Mesothelial cell of epicardium (in vitro differentiated cells): ENCODE results near the gene XIST. TPM values are rescaled to one million over a fixed set of nuclear protein-coding genes. Genes with fewer than 3 reads are reported as not detected.
"Not testable (repeated sequence)": the region's sequence is repeated elsewhere in the genome, so short reads cannot be mapped to it uniquely, and the experiment has no call there.

Source experiments
- DNase-seq, 2 experiments: peaks; one replicate each; pipeline ENCODE4 v3.0.0; 2021; ENCODE audit warnings: low spot score in 2 of 2; ENCODE audit not compliant: unreplicated experiment in 2 of 2
- H3K27ac Mint-ChIP-seq: 2 replicates; pipeline ENCODE4 v1.8.0; 2021; ENCODE audit warnings: mixed read lengths
- H3K27me3 Mint-ChIP-seq: 2 replicates; pipeline ENCODE4 v1.8.0; 2021; ENCODE audit warnings: low read depth, mixed read lengths
- H3K36me3 Mint-ChIP-seq: 2 replicates; pipeline ENCODE4 v1.8.0; 2021; ENCODE audit warnings: mixed read lengths
- H3K4me1 Mint-ChIP-seq: 2 replicates; pipeline ENCODE4 v1.8.0; 2021; ENCODE audit warnings: mixed read lengths
- H3K4me3 Mint-ChIP-seq: 2 replicates; pipeline ENCODE4 v1.8.0; 2021; ENCODE audit warnings: mild to moderate bottlenecking, moderate library complexity, mixed read lengths
- H3K9me3 Mint-ChIP-seq: 2 replicates; pipeline ENCODE4 v1.8.0; 2021; ENCODE audit warnings: mixed read lengths
- CTCF ChIP-seq: fragments of 200-600 bp; sonication (generic); IDR thresholded peaks from one replicate; pipeline ENCODE4 v1.5.0; 2021; ENCODE audit warnings: antibody characterized with exemption; ENCODE audit not compliant: unreplicated experiment
- total RNA-seq: library from RNA; stranded (reverse); gene quantifications from 3 replicates; pipeline ENCODE4 v1.2.1, GENCODE V29; 2021

The XIST gene
- 0.05 to 0.22 TPM (median 0.07 TPM) in 3 replicates for total RNA-seq

DNA sequence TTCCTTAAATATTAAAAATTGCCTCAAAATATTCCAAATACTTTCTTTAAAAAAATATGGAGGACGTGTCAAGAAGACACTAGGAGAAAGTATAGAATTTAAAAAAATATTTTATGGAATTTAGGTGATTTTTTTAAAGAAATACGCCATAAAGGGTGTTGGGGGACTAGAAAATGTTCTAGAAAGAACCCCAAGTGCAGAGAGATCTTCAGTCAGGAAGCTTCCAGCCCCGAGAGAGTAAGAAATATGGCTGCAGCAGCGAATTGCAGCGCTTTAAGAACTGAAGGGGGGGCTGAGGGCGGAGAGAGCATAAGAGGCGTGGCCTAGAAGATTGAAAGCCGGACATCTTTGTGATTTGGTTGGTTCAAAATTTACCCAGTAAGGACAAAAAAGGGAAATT is at the start of gene XIST:
Gene XIST, minus strand, starts transcription at position 248 of the 400 bp plus-strand sequence.
- TF ChIP-seq CTCF = no peak
- H3K27me3 Mint-ChIP-seq = no peaks in the 10 kb centered on the region
- no peak within 1 kb of the TSS for H3K4me3 Mint-ChIP-seq
- H3K36me3 Mint-ChIP-seq = no peaks in the 10 kb centered on the region
- H3K4me1 Mint-ChIP-seq = peaks cover 6% of the 10 kb centered on the region
- no peak within 1 kb of the TSS for H3K27ac Mint-ChIP-seq
- peaks cover 5% of the 10 kb centered on the region for H3K9me3 Mint-ChIP-seq
- no peak for DNase-seq

GRCh38 chrX:73898315-73898714 is 45.8 kb upstream of the XIST start:
- not testable (repeated sequence) for H3K4me1 Mint-ChIP-seq, DNase-seq, H3K27me3 Mint-ChIP-seq, H3K36me3 Mint-ChIP-seq, H3K4me3 Mint-ChIP-seq, H3K27ac Mint-ChIP-seq
- peaks cover 25% of the 10 kb centered on the region for H3K9me3 Mint-ChIP-seq

DNA sequence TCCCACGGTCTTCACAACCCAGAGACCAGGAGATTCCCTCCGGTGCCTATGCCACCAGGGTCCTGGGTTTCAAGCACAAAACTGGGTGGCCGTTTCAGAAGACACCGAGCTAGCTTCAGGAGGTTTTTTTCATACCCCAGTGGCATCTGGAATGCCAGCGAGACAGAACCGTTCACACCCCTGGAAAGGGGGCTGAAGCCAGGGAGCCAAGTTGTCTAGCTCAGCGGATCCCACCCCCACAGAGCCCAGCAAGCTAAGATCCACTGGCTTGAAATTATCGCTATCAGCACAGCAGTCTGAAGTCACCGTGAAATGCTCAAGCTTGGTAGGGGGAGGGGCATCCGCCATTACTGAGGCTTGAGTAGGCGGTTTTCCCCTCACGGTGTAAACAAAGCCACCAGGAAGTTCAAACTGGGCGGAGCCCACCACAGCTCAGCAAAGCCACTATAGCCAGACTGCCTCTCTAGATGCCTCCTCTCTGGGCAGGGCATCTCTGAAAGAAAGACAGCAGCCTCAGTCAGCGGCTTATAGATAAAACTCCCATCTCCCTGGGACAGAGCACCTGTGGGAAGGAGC is 40.1 kb upstream of the XIST start:
- peaks cover 24% of the 10 kb centered on the region for H3K9me3 Mint-ChIP-seq
- H3K36me3 Mint-ChIP-seq, DNase-seq, H3K27me3 Mint-ChIP-seq, H3K4me3 Mint-ChIP-seq, H3K4me1 Mint-ChIP-seq, H3K27ac Mint-ChIP-seq: not testable (repeated sequence)

GRCh38 chrX:73882260-73882659 is 29.7 kb upstream of the XIST start:
- not testable (repeated sequence) for H3K36me3 Mint-ChIP-seq, H3K27ac Mint-ChIP-seq, H3K27me3 Mint-ChIP-seq, H3K4me1 Mint-ChIP-seq, H3K4me3 Mint-ChIP-seq, DNase-seq
- peaks cover 43% of the 10 kb centered on the region for H3K9me3 Mint-ChIP-seq

- Mint-ChIP-seq H3K27ac (no peak overlapping the region), H3K27me3 (no peaks in the 10 kb centered on the region), H3K9me3 (peaks cover 23% of the 10 kb centered on the region), H3K4me1 (no peaks in the 10 kb centered on the region), H3K4me3 (no peak overlapping the region), H3K36me3 (peaks cover 6% of the 10 kb centered on the region)
- no peak for DNase-seq
- no peak for TF ChIP-seq CTCF
These were observed 25.2 kb upstream of the XIST start for GRCh38 chrX:73877687-73878086.

- peaks cover 26% of the 10 kb centered on the region for H3K9me3 Mint-ChIP-seq
- no peaks in the 10 kb centered on the region for H3K4me1 Mint-ChIP-seq
- peaks cover 6% of the 10 kb centered on the region for H3K36me3 Mint-ChIP-seq
- no peaks in the 10 kb centered on the region for H3K27me3 Mint-ChIP-seq
- TF ChIP-seq CTCF = no peak
- H3K27ac Mint-ChIP-seq = no peak overlapping the region
- H3K4me3 Mint-ChIP-seq = no peak overlapping the region
- DNase-seq = no peak
These were observed 24.4 kb upstream of the XIST start for GRCh38 chrX:73876911-73877310.

GRCh38 chrX:73868916-73869315 is 16.4 kb upstream of the XIST start:
- Mint-ChIP-seq H3K9me3 (peaks cover 9% of the 10 kb centered on the region), H3K4me3 (no peak overlapping the region), H3K4me1 (peaks cover 3% of the 10 kb centered on the region), H3K27ac (no peak overlapping the region), H3K36me3 (no peaks in the 10 kb centered on the region), H3K27me3 (no peaks in the 10 kb centered on the region)
- DNase-seq = no peak
- no peak for TF ChIP-seq CTCF
